Measurements from ENCODE around the gene MICAL2.
A peak's percentile ranks its signal among the peaks of the same experiment; 100 is the strongest.

The MICAL2 gene

DNA sequence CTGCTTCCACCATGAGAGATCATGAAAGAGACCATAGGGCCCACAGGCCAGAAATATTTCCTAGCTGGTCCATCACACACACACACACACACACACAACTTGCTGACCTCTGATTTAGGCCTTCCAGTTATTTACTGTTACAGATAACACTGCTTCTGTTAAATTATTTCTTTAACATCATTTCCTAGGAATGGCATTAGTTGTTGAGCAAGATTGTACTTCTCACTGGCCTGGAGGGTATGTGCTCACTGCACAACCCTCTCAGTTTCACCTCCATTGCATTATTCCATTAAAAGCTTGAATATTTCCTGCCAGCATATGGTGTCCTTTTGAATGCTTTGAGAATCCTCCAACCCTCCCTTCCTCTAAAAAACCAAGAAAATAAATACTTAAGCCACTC lies 104.4 kb downstream of the MICAL2 start (continued):
- TF ChIP-seq ZNF8 (CRISPR knock-in tag; IDR thresholded peaks at IDR 0.05) (no peak), CSDC2 (CRISPR knock-in tag; IDR thresholded peaks at IDR 0.05) (no peak)

DNA sequence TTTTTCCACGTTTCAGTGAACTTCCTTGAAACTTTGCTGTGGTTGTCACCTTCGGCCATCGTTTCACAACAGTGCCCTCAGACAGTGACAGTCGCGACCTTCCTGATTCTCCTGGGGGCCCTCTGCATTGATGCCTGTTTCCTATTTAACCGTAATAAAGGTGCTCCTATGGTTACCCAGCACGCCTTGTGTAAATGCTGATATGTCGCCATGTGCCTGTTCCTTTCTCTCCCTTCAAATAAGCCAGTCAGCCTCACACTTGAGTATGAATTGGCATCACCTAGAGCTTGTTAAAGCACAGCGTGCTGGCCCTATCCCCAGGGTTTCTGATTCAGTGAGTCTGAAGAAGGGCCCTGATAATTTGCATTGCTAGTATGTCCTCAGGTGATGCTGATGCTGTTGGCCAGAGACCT lies 104.8 kb downstream of the MICAL2 start:
- TF ChIP-seq TOX (CRISPR knock-in tag; IDR thresholded peaks at IDR 0.05; ENCODE audit: borderline replicate concordance) (no peak), RARB (CRISPR knock-in tag; IDR thresholded peaks at IDR 0.05) (no peak), ZFP3 (CRISPR knock-in tag; IDR thresholded peaks at IDR 0.05) (no peak), ZFP30 (CRISPR knock-in tag; IDR thresholded peaks at IDR 0.05) (no peak), CSDC2 (CRISPR knock-in tag; IDR thresholded peaks at IDR 0.05) (no peak), ZNF70 (CRISPR knock-in tag; IDR thresholded peaks at IDR 0.05) (no peak)
- TF ChIP-seq, protein P1, sequence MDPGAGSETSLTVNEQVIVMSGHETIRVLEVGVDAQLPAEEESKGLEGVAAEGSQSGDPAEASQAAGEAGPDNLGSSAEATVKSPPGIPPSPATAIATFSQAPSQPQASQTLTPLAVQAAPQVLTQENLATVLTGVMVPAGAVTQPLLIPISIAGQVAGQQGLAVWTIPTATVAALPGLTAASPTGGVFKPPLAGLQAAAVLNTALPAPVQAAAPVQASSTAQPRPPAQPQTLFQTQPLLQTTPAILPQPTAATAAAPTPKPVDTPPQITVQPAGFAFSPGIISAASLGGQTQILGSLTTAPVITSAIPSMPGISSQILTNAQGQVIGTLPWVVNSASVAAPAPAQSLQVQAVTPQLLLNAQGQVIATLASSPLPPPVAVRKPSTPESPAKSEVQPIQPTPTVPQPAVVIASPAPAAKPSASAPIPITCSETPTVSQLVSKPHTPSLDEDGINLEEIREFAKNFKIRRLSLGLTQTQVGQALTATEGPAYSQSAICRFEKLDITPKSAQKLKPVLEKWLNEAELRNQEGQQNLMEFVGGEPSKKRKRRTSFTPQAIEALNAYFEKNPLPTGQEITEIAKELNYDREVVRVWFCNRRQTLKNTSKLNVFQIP (CRISPR knock-in tag; IDR thresholded peaks at IDR 0.05; ENCODE audit: borderline replicate concordance, low read depth), result no peak
- TF ChIP-seq, protein P2, sequence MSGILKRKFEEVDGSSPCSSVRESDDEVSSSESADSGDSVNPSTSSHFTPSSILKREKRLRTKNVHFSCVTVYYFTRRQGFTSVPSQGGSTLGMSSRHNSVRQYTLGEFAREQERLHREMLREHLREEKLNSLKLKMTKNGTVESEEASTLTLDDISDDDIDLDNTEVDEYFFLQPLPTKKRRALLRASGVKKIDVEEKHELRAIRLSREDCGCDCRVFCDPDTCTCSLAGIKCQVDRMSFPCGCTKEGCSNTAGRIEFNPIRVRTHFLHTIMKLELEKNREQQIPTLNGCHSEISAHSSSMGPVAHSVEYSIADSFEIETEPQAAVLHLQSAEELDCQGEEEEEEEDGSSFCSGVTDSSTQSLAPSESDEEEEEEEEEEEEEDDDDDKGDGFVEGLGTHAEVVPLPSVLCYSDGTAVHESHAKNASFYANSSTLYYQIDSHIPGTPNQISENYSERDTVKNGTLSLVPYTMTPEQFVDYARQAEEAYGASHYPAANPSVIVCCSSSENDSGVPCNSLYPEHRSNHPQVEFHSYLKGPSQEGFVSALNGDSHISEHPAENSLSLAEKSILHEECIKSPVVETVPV (CRISPR knock-in tag; IDR thresholded peaks at IDR 0.05), result no peak
- ATAC-seq, result no peak

DNA sequence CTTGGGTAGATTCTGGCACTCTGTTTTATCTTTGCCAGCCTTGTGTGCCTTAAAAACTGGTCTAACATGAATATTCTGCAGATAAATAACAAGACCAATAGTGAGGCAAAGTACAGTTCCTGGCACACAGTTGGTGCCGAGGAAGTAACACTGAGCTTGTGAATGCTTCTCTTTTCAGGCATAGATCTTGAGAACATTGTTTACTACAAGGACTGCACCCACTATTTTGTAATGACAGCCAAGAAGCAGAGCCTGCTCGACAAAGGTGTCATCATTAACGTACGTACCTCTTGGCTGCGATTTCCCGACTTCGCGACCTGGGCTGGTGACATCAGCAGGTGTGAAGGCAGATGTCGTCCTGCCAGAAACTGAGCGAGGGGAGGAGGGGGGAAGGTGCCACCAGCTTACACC lies 105.7 kb downstream of the MICAL2 start:
- ATAC-seq, result no peak

DNA sequence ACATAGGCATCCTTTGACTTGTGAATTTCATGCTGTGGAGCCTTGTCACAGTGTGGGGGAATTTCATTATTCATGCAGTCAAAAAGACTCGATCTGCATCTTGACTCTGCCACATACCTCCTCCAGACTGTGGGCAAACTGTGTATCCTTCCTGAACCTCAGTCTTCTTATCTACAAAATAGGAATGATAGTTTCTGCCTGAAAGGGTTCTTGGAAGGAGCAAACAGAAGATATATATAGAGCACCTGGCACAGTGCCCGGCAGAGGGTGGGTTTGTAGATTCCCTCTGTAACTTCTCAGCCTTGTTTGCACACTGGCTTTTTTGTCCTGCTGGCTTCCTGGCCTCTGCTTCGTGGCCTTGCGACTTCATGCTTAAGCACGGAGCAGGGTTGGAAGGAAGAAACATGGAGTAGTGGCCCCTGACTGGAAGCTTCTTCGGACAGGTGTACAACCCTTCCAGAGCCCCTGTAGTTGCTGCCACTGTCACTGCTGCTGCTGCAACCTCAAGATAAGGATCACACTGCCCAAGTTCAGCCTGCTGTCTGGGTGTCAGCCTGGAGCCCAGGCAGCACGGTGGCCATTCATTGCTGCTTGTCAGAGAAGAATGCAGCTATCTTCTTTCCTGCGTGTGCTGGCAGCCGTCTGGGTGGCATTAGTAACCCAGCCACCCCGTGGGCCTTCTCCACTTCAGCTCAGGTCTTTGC lies 106.4 kb downstream of the MICAL2 start:
- peak; percentile 62 for ATAC-seq
- TF ChIP-seq ARNTL (CRISPR knock-in tag; IDR thresholded peaks at IDR 0.05; ENCODE audit: borderline replicate concordance, low read depth) (no peak), PPARA (CRISPR knock-in tag; IDR thresholded peaks at IDR 0.05; ENCODE audit: borderline replicate concordance) (no peak), ESRRG (CRISPR knock-in tag; IDR thresholded peaks at IDR 0.05) (no peak), ZNF565 (CRISPR knock-in tag; conservative IDR thresholded peaks at IDR 0.05; ENCODE audit: low read depth) (no peak), CSDC2 (CRISPR knock-in tag; IDR thresholded peaks at IDR 0.05) (peak; percentile 65; the same call in 1 of the 2 replicates), ZFP30 (CRISPR knock-in tag; IDR thresholded peaks at IDR 0.05) (no peak), TOX (CRISPR knock-in tag; IDR thresholded peaks at IDR 0.05; ENCODE audit: borderline replicate concordance) (no peak), OSR1 (CRISPR knock-in tag; IDR thresholded peaks at IDR 0.05) (no peak), ZFP3 (CRISPR knock-in tag; IDR thresholded peaks at IDR 0.05) (peak; percentile 73; the same call in 1 of the 2 replicates), ZNF8 (CRISPR knock-in tag; IDR thresholded peaks at IDR 0.05) (no peak), SNAI2 (CRISPR knock-in tag; IDR thresholded peaks at IDR 0.05) (peak; percentile 62; the same call in 1 of the 2 replicates)
- TF ChIP-seq, protein P1 (CRISPR knock-in tag; IDR thresholded peaks at IDR 0.05; ENCODE audit: borderline replicate concordance, low read depth), result no peak
- TF ChIP-seq, protein P3, sequence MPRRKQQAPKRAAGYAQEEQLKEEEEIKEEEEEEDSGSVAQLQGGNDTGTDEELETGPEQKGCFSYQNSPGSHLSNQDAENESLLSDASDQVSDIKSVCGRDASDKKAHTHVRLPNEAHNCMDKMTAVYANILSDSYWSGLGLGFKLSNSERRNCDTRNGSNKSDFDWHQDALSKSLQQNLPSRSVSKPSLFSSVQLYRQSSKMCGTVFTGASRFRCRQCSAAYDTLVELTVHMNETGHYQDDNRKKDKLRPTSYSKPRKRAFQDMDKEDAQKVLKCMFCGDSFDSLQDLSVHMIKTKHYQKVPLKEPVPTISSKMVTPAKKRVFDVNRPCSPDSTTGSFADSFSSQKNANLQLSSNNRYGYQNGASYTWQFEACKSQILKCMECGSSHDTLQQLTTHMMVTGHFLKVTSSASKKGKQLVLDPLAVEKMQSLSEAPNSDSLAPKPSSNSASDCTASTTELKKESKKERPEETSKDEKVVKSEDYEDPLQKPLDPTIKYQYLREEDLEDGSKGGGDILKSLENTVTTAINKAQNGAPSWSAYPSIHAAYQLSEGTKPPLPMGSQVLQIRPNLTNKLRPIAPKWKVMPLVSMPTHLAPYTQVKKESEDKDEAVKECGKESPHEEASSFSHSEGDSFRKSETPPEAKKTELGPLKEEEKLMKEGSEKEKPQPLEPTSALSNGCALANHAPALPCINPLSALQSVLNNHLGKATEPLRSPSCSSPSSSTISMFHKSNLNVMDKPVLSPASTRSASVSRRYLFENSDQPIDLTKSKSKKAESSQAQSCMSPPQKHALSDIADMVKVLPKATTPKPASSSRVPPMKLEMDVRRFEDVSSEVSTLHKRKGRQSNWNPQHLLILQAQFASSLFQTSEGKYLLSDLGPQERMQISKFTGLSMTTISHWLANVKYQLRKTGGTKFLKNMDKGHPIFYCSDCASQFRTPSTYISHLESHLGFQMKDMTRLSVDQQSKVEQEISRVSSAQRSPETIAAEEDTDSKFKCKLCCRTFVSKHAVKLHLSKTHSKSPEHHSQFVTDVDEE (CRISPR knock-in tag; IDR thresholded peaks at IDR 0.05), result peak; percentile 50; the same call in 1 of the 2 replicates

More for the DNA sequence above, 105.7 kb downstream of the MICAL2 start:
- TF ChIP-seq TOX (CRISPR knock-in tag; IDR thresholded peaks at IDR 0.05; ENCODE audit: borderline replicate concordance), result no peak
- no peak for TF ChIP-seq ZNF70 (CRISPR knock-in tag; IDR thresholded peaks at IDR 0.05)
- TF ChIP-seq, protein P1 (CRISPR knock-in tag; IDR thresholded peaks at IDR 0.05; ENCODE audit: borderline replicate concordance, low read depth), result no peak
- TF ChIP-seq RARB (CRISPR knock-in tag; IDR thresholded peaks at IDR 0.05), result no peak
- no peak for TF ChIP-seq ARNTL (CRISPR knock-in tag; IDR thresholded peaks at IDR 0.05; ENCODE audit: borderline replicate concordance, low read depth)
- TF ChIP-seq, protein P3 (CRISPR knock-in tag; IDR thresholded peaks at IDR 0.05), result no peak
- TF ChIP-seq OSR1 (CRISPR knock-in tag; IDR thresholded peaks at IDR 0.05), result no peak
- no peak for TF ChIP-seq ESRRG (CRISPR knock-in tag; IDR thresholded peaks at IDR 0.05)
- TF ChIP-seq ZNF565 (CRISPR knock-in tag; conservative IDR thresholded peaks at IDR 0.05; ENCODE audit: low read depth), result no peak
